IMR-90 (cell line): ENCODE results near the gene CCNK. TPM values are rescaled to one million over a fixed set of nuclear protein-coding genes. Genes with fewer than 3 reads are reported as not detected.

ENCODE experiments used
- ATAC-seq: fragments of 200-7000 bp; cut with Tn5 transposase; 2 replicates; pipeline ENCODE4 v1.9.1; 2020; ENCODE audit warnings: low read depth, mild to moderate bottlenecking, moderate library complexity
- BruUV-seq: library from RNA; stranded (reverse); fragments of 400-500 nt; replicated peaks from 2 replicates; lab custom pipeline; 2021; lab: Mats Ljungman, UMichigan
- CTCF ChIA-PET: fragments of 300-600 bp; formaldehyde crosslinking; extraction: SDS; loops from one replicate; lab custom pipeline; 2021; ENCODE audit warnings: antibody characterized with exemption; lab: Yijun Ruan, JAX
- POLR2A ChIA-PET: fragments of 300-600 bp; sonication (Branson Sonifier 250); formaldehyde crosslinking; loops from one replicate; lab custom pipeline; 2022; ENCODE audit warnings: antibody characterized with exemption; ENCODE audit not compliant: unreplicated experiment; lab: Charles Lee
- DNase-seq: peaks from one replicate; pipeline ENCODE4 v3.0.0; 2013
- H2AFZ ChIP-seq: replicated peaks from 2 replicates; pipeline ENCODE3; 2013; ENCODE audit warnings: low read length, mild to moderate bottlenecking; ENCODE audit not compliant: poor library complexity
- H2AK5ac ChIP-seq: 2 replicates; pipeline ENCODE4 v1.6.1; 2013; ENCODE audit warnings: low read depth, low read length, inconsistent platforms
- H2AK9ac ChIP-seq: replicated peaks from 2 replicates; pipeline ENCODE3; 2013; ENCODE audit warnings: mild to moderate bottlenecking, low read depth, low read length, moderate library complexity; ENCODE audit not compliant: poor library complexity
- H2BK120ac ChIP-seq: 2 replicates; pipeline ENCODE4 v1.6.1; 2013; ENCODE audit warnings: low read depth, low read length, inconsistent platforms
- H2BK15ac ChIP-seq: 3 replicates; pipeline ENCODE4 v1.6.1; 2013; ENCODE audit warnings: low read depth, low read length, inconsistent platforms
- H2BK20ac ChIP-seq: 2 replicates; pipeline ENCODE4 v1.6.1; 2013; ENCODE audit warnings: low read depth, mild to moderate bottlenecking, inconsistent platforms, low read length, moderate library complexity
- H2BK5ac ChIP-seq: 2 replicates; pipeline ENCODE4 v1.6.1; 2013; ENCODE audit warnings: mild to moderate bottlenecking, low read depth, low read length, inconsistent platforms; ENCODE audit not compliant: poor library complexity, severe bottlenecking
- H3K14ac ChIP-seq: replicated peaks from 2 replicates; pipeline ENCODE4 v1.6.1; 2013; ENCODE audit warnings: low read depth, low read length, inconsistent platforms
- H3K18ac ChIP-seq: 2 replicates; pipeline ENCODE4 v1.6.1; 2013; ENCODE audit warnings: low read depth, low read length, control low read depth
- H3K23ac ChIP-seq: 2 replicates; pipeline ENCODE4 v1.6.1; 2013; ENCODE audit warnings: low read depth, low read length, inconsistent platforms
- H3K27ac ChIP-seq: 2 replicates; pipeline ENCODE4 v1.5.1; 2013; ENCODE audit warnings: mild to moderate bottlenecking, control low read depth, low read length; ENCODE audit not compliant: insufficient read depth
- H3K27me3 ChIP-seq: 2 replicates; pipeline ENCODE4 v1.6.1; 2013; ENCODE audit warnings: low read length; ENCODE audit not compliant: control insufficient read depth, insufficient read depth
- H3K36me3 ChIP-seq: 2 replicates; pipeline ENCODE4 v1.6.1; 2013; ENCODE audit warnings: low read length, mixed read lengths; ENCODE audit not compliant: control insufficient read depth, insufficient read depth
- H3K4ac ChIP-seq: 2 replicates; pipeline ENCODE4 v1.6.1; 2013; ENCODE audit warnings: low read depth, low read length, inconsistent platforms
- H3K4me1 ChIP-seq: 2 replicates; pipeline ENCODE4 v1.6.1; 2013; ENCODE audit warnings: low read length, mixed read lengths; ENCODE audit not compliant: control insufficient read depth, insufficient read depth
- H3K4me2 ChIP-seq: 2 replicates; pipeline ENCODE4 v1.6.1; 2013; ENCODE audit warnings: low read depth, mild to moderate bottlenecking, control low read depth, low read length, moderate library complexity
- H3K4me3 ChIP-seq: 2 replicates; pipeline ENCODE4 v1.5.1; 2013; ENCODE audit warnings: low read depth, mild to moderate bottlenecking, control low read depth, low read length, moderate library complexity; ENCODE audit not compliant: insufficient read depth
- H3K56ac ChIP-seq: 2 replicates; pipeline ENCODE4 v1.6.1; 2013; ENCODE audit warnings: low read length, inconsistent platforms; ENCODE audit not compliant: insufficient read depth; ENCODE audit errors: extremely low read depth
- H3K79me1 ChIP-seq, 2 experiments: 2 replicates each; pipeline ENCODE4 v1.6.1; 2013; ENCODE audit warnings: low read length in 2 of 2, inconsistent platforms in 1 of 2, low read depth in 1 of 2
- H3K9ac ChIP-seq: 2 replicates; pipeline ENCODE4 v1.6.1; 2013; ENCODE audit warnings: low read depth, low read length, control low read depth
- H3K9me1 ChIP-seq: 2 replicates; pipeline ENCODE4 v1.6.1; 2013; ENCODE audit warnings: low read length, inconsistent platforms; ENCODE audit not compliant: insufficient read depth
- H3K9me3 ChIP-seq: 2 replicates; pipeline ENCODE4 v1.6.1; 2013; ENCODE audit warnings: low read length; ENCODE audit not compliant: control insufficient read depth, insufficient read depth
- H4K20me1 ChIP-seq: 2 replicates; pipeline ENCODE4 v1.6.1; 2013; ENCODE audit warnings: low read length, inconsistent platforms; ENCODE audit not compliant: insufficient read depth
- H4K5ac ChIP-seq: 2 replicates; pipeline ENCODE4 v1.6.1; 2013; ENCODE audit warnings: mild to moderate bottlenecking, low read depth, low read length, control low read depth
- H4K8ac ChIP-seq, 2 experiments: 2 replicates each; pipeline ENCODE4 v1.6.1; 2013; ENCODE audit warnings: low read depth in 2 of 2, low read length in 2 of 2, control low read depth in 1 of 2, inconsistent platforms in 1 of 2
- H4K91ac ChIP-seq: 2 replicates; pipeline ENCODE4 v1.6.1; 2013; ENCODE audit warnings: low read depth, low read length, inconsistent platforms; ENCODE audit not compliant: insufficient read depth
- BHLHE40 ChIP-seq: fragments of 150-350 bp; IDR thresholded peaks from 2 replicates; pipeline ENCODE4 v1.6.1; 2016; ENCODE audit warnings: mild to moderate bottlenecking, low read depth, low read length
- CEBPB ChIP-seq: IDR thresholded peaks from 2 replicates; pipeline ENCODE4 v1.6.1; 2012; ENCODE audit warnings: low read depth, low read length, improper control_type of control experiment
- CHD1 ChIP-seq: IDR thresholded peaks from 2 replicates; pipeline ENCODE4 v1.6.1; 2012; ENCODE audit warnings: low read depth, low read length, improper control_type of control experiment
- FOS ChIP-seq: fragments of 150-350 bp; IDR thresholded peaks from 2 replicates; pipeline ENCODE4 v1.6.1; 2016; ENCODE audit warnings: low read depth, low read length
- MAFK ChIP-seq: IDR thresholded peaks from 2 replicates; pipeline ENCODE4 v1.6.1; 2012; ENCODE audit warnings: low read depth, low read length, improper control_type of control experiment
- MAZ ChIP-seq: IDR thresholded peaks from 2 replicates; pipeline ENCODE4 v1.6.1; 2012; ENCODE audit warnings: low read depth, mild to moderate bottlenecking, low read length, improper control_type of control experiment, moderate library complexity, borderline replicate concordance
- MXI1 ChIP-seq: IDR thresholded peaks from 2 replicates; pipeline ENCODE4 v1.6.1; 2012; ENCODE audit warnings: low read depth, mild to moderate bottlenecking, low read length, moderate library complexity, borderline replicate concordance
- NFE2L2 ChIP-seq: fragments of 150-350 bp; IDR thresholded peaks from 2 replicates; pipeline ENCODE4 v1.6.1; 2016; ENCODE audit warnings: low read depth, mild to moderate bottlenecking, low read length
- POLR2A ChIP-seq: IDR thresholded peaks from 2 replicates; pipeline ENCODE4 v1.6.1; 2012; ENCODE audit warnings: mild to moderate bottlenecking, low read depth, low read length
- RCOR1 ChIP-seq: IDR thresholded peaks from 2 replicates; pipeline ENCODE4 v1.6.1; 2012; ENCODE audit warnings: mild to moderate bottlenecking, low read length, improper control_type of control experiment; ENCODE audit not compliant: insufficient replicate concordance
- RFX5 ChIP-seq: IDR thresholded peaks from 2 replicates; pipeline ENCODE4 v1.8.0; 2012; ENCODE audit warnings: low read depth, mild to moderate bottlenecking, low read length, moderate library complexity
- SMC3 ChIP-seq: fragments of 150-350 bp; IDR thresholded peaks from 2 replicates; pipeline ENCODE4 v1.6.1; 2016; ENCODE audit warnings: low read depth, mild to moderate bottlenecking, antibody characterized with exemption, low read length, moderate library complexity
- WGBS, 2 experiments: methylation state at CpG; one replicate each; pipeline versions ENCODE4 v1.1.5 to v1.1.7; 2013; ENCODE audit warnings: missing lambda C conversion rate in 2 of 2; ENCODE audit not compliant: insufficient read length in 1 of 2; ENCODE audit errors: extremely low coverage in 2 of 2; 5-methylcytosine and 5-hydroxymethylcytosine counted together
- dilution Hi-C: fragments of 300-500 bp; cut with HindIII; formaldehyde crosslinking; loops from one replicate; pipeline ENCODE4 v1.14.3; 2018; ENCODE audit warnings: low sequenced_read_pairs; ENCODE audit not compliant: unreplicated experiment
- in situ Hi-C: fragments of 300-500 bp; cut with MboI; formaldehyde crosslinking; loops from 3 replicates; pipeline ENCODE4 v1.14.3; 2019; ENCODE audit warnings: low sequenced_read_pairs, inconsistent platforms, mixed read lengths
- intact Hi-C: fragments of 100-400 bp; cut with micrococcal nuclease; formaldehyde crosslinking; loops from 2 replicates; pipeline ENCODE4 v1.10.0; 2022
- polyA plus RNA-seq, 3 experiments: library from polyadenylated mRNA; depleted of rRNA; stranded (reverse); fragments of >200 nt; gene quantifications; 2 replicates each; pipeline ENCODE4 v1.2.3, GENCODE V29; 2012; ENCODE audit warnings: low replicate concordance in 1 of 3
- total RNA-seq: library from RNA; depleted of rRNA; stranded (reverse); fragments of >200 nt; gene quantifications from 2 replicates; pipeline ENCODE4 v1.2.3, GENCODE V29; 2012
- TF ChIP-seq, protein P1 (sequence below): conservative IDR thresholded peaks from 2 replicates; pipeline ENCODE4 v1.5.1; 2012; ENCODE audit warnings: mild to moderate bottlenecking, low read depth, low read length, improper control_type of control experiment
- TF ChIP-seq, protein P2 (sequence below): fragments of 150-350 bp; IDR thresholded peaks from 2 replicates; pipeline ENCODE4 v1.6.1; 2017; ENCODE audit warnings: mild to moderate bottlenecking, antibody characterized with exemption, low read length, low read depth
- TF ChIP-seq, protein P3 (sequence below): fragments of 150-350 bp; IDR thresholded peaks from 2 replicates; pipeline ENCODE4 v1.6.1; 2016; ENCODE audit warnings: low read depth, mild to moderate bottlenecking, low read length, moderate library complexity, borderline replicate concordance

Gene CCNK
- total and polyA plus RNA-seq, 2 of the 4 experiments (the other 2 are of a cell fraction), result 18.8 to 38.3 TPM

DNA sequence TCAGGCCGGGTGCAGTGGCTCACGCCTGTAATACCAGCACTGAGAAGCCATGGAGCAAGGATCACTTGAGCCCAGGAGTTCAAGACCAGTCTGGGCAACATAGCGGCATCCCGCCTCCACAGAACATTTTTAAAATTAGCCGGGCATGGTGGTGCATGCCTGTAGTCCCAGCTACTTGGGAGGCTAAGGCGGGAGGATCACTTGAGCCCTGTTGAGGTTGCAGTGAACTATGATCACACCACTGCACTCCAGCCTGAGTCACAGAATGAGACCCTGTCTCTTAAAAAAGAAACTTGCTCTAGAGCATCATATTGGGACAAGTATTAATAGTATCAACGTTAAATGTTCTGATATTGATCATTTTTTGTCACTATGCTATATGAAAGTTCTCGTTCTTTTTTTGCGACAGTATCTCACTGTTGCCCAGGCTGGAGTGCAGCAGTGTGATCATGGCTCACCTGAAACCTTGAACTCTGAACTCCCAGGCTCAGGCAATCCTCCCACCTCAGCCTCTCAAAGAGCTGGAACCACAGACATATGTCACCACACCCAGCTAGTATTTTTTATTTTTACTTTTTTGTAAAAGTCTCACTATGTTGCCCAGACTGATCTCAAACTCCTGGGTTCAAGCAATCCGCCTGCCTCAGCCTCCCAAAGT lies 75.1 kb downstream of the CCNK start:
- no peak overlapping the region for H3K4ac ChIP-seq
- no peak overlapping the region for H2AK9ac ChIP-seq
- H3K79me1 ChIP-seq, result peaks cover 25 to 86% of the 10 kb centered on the region in 2 experiments
- no peak overlapping the region for H4K5ac ChIP-seq
- H2AFZ ChIP-seq, result no peak overlapping the region
- H3K4me1 ChIP-seq, result peaks cover 3% of the 10 kb centered on the region; the same call in 1 of the 2 replicates
- no peak overlapping the region for H3K4me3 ChIP-seq
- ChIA-PET POLR2A (no interaction called here), CTCF (no interaction called here)
- no peak overlapping the region for H3K9ac ChIP-seq
- peaks cover 58% of the 10 kb centered on the region for H4K20me1 ChIP-seq
- TF ChIP-seq CEBPB, result no peak
- TF ChIP-seq, protein P1, sequence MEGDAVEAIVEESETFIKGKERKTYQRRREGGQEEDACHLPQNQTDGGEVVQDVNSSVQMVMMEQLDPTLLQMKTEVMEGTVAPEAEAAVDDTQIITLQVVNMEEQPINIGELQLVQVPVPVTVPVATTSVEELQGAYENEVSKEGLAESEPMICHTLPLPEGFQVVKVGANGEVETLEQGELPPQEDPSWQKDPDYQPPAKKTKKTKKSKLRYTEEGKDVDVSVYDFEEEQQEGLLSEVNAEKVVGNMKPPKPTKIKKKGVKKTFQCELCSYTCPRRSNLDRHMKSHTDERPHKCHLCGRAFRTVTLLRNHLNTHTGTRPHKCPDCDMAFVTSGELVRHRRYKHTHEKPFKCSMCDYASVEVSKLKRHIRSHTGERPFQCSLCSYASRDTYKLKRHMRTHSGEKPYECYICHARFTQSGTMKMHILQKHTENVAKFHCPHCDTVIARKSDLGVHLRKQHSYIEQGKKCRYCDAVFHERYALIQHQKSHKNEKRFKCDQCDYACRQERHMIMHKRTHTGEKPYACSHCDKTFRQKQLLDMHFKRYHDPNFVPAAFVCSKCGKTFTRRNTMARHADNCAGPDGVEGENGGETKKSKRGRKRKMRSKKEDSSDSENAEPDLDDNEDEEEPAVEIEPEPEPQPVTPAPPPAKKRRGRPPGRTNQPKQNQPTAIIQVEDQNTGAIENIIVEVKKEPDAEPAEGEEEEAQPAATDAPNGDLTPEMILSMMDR, result no peak
- no peak for TF ChIP-seq MAZ
- TF ChIP-seq NFE2L2, result no peak
- TF ChIP-seq, protein P2, sequence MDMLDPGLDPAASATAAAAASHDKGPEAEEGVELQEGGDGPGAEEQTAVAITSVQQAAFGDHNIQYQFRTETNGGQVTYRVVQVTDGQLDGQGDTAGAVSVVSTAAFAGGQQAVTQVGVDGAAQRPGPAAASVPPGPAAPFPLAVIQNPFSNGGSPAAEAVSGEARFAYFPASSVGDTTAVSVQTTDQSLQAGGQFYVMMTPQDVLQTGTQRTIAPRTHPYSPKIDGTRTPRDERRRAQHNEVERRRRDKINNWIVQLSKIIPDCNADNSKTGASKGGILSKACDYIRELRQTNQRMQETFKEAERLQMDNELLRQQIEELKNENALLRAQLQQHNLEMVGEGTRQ, result no peak
- no peak for TF ChIP-seq SMC3
- no peak for TF ChIP-seq MAFK
- TF ChIP-seq, protein P3, sequence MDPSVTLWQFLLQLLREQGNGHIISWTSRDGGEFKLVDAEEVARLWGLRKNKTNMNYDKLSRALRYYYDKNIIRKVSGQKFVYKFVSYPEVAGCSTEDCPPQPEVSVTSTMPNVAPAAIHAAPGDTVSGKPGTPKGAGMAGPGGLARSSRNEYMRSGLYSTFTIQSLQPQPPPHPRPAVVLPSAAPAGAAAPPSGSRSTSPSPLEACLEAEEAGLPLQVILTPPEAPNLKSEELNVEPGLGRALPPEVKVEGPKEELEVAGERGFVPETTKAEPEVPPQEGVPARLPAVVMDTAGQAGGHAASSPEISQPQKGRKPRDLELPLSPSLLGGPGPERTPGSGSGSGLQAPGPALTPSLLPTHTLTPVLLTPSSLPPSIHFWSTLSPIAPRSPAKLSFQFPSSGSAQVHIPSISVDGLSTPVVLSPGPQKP, result no peak
- TF ChIP-seq CHD1, result no peak
- TF ChIP-seq FOS, result no peak
- TF ChIP-seq MXI1, result no peak
- TF ChIP-seq RCOR1, result no peak
- no peak for TF ChIP-seq POLR2A
- TF ChIP-seq BHLHE40, result no peak
- no peak for TF ChIP-seq RFX5
- in situ Hi-C loops (no loop called here), intact Hi-C loops (no loop called here), dilution Hi-C loops (no loop called here)
- WGBS, 2 experiments, result 100% methylated on average over 3 of the region's 10 CpGs; no CpG with 5 or more reads in 1 of the 2 experiments
- H3K4me2 ChIP-seq, result no peak overlapping the region
- H2BK15ac ChIP-seq, result no peak overlapping the region
- no peak for ATAC-seq
- H3K56ac ChIP-seq, result no peak overlapping the region
- H3K27ac ChIP-seq, result no peak overlapping the region
- no peak overlapping the region for H3K18ac ChIP-seq
- H4K91ac ChIP-seq, result no peak overlapping the region
- BruUV-seq, result no TSS peak
- H3K36me3 ChIP-seq, result no peaks in the 10 kb centered on the region
- no peak overlapping the region for H3K14ac ChIP-seq
- H4K8ac ChIP-seq, result no peak overlapping the region
- no peaks in the 10 kb centered on the region for H3K9me3 ChIP-seq
- H2BK120ac ChIP-seq, result no peak overlapping the region
- DNase-seq, result no peak
- H2AK5ac ChIP-seq, result no peak overlapping the region
- H2BK5ac ChIP-seq, result no peak overlapping the region
- no peak overlapping the region for H2BK20ac ChIP-seq
- H3K23ac ChIP-seq, result no peak overlapping the region
- peaks cover 6% of the 10 kb centered on the region for H3K9me1 ChIP-seq
- no peaks in the 10 kb centered on the region for H3K27me3 ChIP-seq
